SK-N-MC (cell line): ENCODE results near the gene UNC50.
A peak's percentile ranks its signal among the peaks of the same experiment; 100 is the strongest.

ENCODE experiments used
- DNase-seq: peaks from one replicate; pipeline ENCODE4 v3.0.0-alpha.2; 2011; ENCODE audit warnings: low read depth, low spot score
- H3K27ac ChIP-seq: fragments of 200-600 bp; sonication (generic); 2 replicates; pipeline ENCODE4 v1.5.1; 2016; ENCODE audit warnings: mixed run types
- H3K36me3 ChIP-seq: fragments of 200-600 bp; sonication (generic); 2 replicates; pipeline ENCODE4 v1.6.1; 2017; ENCODE audit warnings: antibody characterized with exemption, low read length, mixed read lengths; ENCODE audit not compliant: insufficient read depth
- H3K4me3 ChIP-seq: fragments of 200-600 bp; sonication (generic); 2 replicates; pipeline ENCODE4 v1.5.1; 2016
- H3K9ac ChIP-seq: fragments of 200-600 bp; sonication (generic); 2 replicates; pipeline ENCODE4 v1.8.0; 2017; ENCODE audit warnings: mixed run types, mixed read lengths; ENCODE audit not compliant: insufficient read length
- H3K9me3 ChIP-seq: fragments of 200-600 bp; sonication (generic); 2 replicates; pipeline ENCODE4 v1.6.1; 2017; ENCODE audit warnings: low read depth, mild to moderate bottlenecking, antibody characterized with exemption, low read length, moderate library complexity, mixed read lengths
- EZH2 ChIP-seq: fragments of 200-600 bp; sonication (generic); IDR thresholded peaks from one replicate; pipeline ENCODE4 v1.6.1; 2017; ENCODE audit warnings: antibody characterized with exemption
- FOXP2 ChIP-seq: optimal IDR thresholded peaks from 2 replicates; pipeline ENCODE3; 2011; ENCODE audit warnings: mild to moderate bottlenecking, moderate library complexity; ENCODE audit not compliant: insufficient read depth; ENCODE audit errors: extremely low read length, control extremely low read depth
- POLR2AphosphoS5 ChIP-seq: IDR thresholded peaks from 2 replicates; pipeline ENCODE4 v1.6.1; 2012; ENCODE audit warnings: mild to moderate bottlenecking, low read depth, low read length, borderline replicate concordance

Gene UNC50, protein sequence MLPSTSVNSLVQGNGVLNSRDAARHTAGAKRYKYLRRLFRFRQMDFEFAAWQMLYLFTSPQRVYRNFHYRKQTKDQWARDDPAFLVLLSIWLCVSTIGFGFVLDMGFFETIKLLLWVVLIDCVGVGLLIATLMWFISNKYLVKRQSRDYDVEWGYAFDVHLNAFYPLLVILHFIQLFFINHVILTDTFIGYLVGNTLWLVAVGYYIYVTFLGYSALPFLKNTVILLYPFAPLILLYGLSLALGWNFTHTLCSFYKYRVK

DNA sequence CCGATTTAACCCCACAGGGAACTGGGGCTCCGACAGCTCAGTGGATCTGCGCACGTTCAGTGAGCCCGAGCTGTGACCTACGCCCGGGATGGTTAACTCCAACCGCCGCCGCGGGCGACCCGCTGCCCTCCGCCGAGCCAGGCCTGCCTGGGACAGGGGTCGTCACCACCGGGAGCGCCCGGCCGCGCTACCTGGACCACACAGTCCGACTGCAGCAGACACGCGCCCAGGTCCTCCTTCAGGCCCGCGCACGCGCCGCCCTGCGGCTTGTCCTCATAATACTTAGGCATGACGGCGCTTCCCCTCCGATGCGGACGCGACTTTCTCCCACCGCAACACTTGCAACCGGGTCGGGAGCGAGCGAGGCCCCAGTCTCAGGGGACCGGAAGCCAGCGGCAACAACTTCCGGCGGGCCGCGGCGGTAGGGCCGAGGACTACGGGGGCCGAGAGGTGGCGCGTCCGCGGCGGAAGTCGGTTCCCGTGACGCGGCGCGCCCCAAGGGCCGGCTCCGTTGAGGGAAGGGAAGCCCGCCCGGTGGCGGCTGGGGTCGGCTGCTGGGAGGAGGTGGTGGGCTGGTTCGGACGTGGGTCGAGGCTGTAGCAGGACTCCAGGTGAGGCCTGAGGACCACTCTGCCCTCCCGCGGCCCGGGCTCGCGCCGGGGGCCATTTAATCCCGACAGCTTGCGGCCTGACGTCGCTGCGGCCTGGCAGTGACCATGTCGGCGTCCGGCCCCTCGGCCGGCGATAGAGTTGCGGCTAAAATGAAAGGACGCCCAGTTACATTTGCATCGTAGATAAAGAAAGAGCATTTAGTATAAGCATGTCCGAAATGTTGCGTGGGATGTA lies at the start of gene UNC50, which contains the start of gene COA5:
TSS of gene UNC50 (plus strand) at position 474 of the 846 bp plus-strand sequence. CDS start 1,171 bp downstream, outside the sequence.
TSS of gene COA5 (minus strand) at position 397 of the 846 bp plus-strand sequence. CDS start at position 290, 107 bp downstream.
- H3K9me3 ChIP-seq = no peaks in the 10 kb centered on the region
- peak within 1 kb of the TSS; percentile 64; the same call in 1 of the 2 replicates for H3K27ac ChIP-seq
- TF ChIP-seq POLR2AphosphoS5 (peak; percentile 94), FOXP2 (no peak)

DNA sequence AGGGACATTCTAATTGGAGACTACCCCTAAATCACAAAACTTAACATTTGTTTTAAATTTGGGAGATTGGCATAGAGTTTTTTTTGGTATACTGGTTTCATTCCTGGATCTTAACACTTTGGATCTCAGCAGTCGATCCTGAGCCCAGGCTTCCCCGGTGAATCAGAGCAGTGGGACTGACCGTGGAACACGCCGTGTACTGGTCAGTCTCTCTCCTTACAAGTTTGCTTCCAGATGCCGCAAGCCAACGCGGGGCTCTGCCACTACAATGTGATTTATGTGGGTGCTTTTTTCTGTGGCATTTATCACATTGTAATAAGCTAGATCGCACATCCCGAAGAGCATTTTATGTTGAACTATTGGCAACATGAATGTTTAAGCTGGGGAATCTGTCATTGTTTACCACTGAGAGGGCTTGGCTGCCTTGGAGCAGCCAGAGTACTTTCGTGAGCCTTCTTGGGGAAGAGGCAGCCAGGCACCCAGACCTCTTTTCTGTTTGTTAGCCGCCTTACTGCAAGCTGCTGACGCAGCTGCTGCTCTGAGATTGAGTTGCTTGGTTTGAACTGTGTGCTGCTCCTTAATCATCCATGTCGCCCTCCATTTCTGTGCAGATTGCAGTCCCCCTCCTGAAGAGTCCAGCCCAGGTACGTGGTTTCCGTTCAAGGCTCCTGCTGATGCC lies 49.4 kb upstream of the UNC50 start:
- Histone ChIP-seq H3K27ac (no peak overlapping the region), H3K9ac (no peak overlapping the region), H3K36me3 (no peaks in the 10 kb centered on the region; the same call in 1 of the 2 replicates), H3K4me3 (no peak overlapping the region), H3K9me3 (no peaks in the 10 kb centered on the region)
- no peak for TF ChIP-seq POLR2AphosphoS5
- TF ChIP-seq EZH2 = no peak
- TF ChIP-seq FOXP2 = no peak
- DNase-seq = no peak

More for the DNA sequence above, at the start of gene UNC50, which contains the start of gene COA5:
- DNase-seq = peak; percentile 39
- H3K9ac ChIP-seq = peak within 1 kb of the TSS; percentile 94
- peaks cover 32% of the 10 kb centered on the region for H3K36me3 ChIP-seq
- H3K4me3 ChIP-seq = peak within 1 kb of the TSS; percentile 93

DNA sequence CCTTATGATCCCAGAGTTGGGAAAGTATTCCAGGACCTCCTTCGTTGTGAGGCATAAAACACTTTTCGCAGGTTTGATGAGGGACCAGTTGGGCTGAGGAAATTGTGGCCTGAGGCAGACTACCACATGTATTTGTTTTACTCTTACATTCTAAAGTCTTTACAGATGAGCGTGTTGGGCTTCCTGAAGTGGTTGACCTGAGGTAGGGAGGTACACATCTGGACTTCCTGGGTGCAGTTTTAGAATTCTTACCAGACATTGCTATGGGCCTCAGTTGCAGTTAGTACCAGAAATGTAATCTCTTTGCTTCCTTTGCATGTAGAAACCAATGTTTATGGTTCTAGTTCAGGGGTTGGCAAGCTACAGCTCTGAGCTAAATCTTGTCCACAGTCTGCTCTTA lies 48.8 kb upstream of the UNC50 start:
- TF ChIP-seq POLR2AphosphoS5 (no peak), EZH2 (no peak), FOXP2 (no peak)
- Histone ChIP-seq H3K4me3 (no peak overlapping the region), H3K27ac (no peak overlapping the region), H3K9ac (no peak overlapping the region), H3K36me3 (no peaks in the 10 kb centered on the region; the same call in 1 of the 2 replicates), H3K9me3 (no peaks in the 10 kb centered on the region)
- no peak for DNase-seq

DNA sequence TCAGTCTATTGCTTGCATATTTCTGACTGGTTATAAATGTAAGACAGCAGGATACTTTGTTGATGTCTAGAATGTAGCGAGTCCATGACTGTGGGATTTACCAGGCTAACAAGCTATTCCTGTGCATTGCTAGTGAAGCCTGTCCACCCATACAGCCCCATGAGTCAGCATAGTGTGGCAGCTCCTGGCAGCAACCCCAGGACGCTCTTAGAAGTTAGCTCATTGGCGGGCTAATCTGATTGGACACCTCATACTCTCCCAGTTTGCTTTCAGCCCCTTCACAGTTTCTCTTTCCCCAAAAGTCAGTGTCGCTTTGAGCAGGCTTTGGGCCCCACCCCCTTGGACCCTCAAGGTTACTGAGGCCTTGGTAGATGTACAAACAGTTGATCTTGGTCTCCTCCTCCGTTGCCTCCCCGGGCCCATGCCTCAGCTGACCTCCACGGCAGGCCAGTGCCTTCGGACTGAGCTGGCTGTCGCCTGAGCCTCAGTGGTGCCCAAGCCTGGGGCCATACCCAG lies 48.1 kb upstream of the UNC50 start:
- DNase-seq = no peak
- no peak for TF ChIP-seq POLR2AphosphoS5
- TF ChIP-seq EZH2 = no peak
- TF ChIP-seq FOXP2 = no peak
- Histone ChIP-seq H3K36me3 (no peaks in the 10 kb centered on the region; the same call in 1 of the 2 replicates), H3K4me3 (no peak overlapping the region), H3K9ac (no peak overlapping the region), H3K27ac (no peak overlapping the region), H3K9me3 (no peaks in the 10 kb centered on the region)

DNA sequence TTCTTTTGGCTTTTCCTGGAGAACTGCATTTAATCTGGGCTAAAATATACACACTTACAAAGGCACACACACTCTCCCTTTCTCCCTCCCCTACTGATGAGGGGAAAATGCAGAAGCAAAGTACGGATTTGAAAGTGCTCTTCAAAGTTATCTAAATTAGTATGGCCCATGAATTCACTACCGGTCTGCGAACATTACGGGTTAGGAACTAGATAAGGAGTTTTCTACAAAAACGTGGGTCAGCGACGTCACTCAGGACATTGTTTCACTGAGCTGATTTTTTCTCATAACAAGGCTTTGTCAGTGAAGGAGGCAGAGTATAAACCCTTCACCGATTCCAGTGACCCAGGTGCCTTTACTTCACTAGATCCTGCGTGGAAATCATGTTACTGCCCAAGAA lies 47.4 kb upstream of the UNC50 start:
- no peaks in the 10 kb centered on the region for H3K9me3 ChIP-seq
- H3K4me3 ChIP-seq = no peak overlapping the region
- no peak for DNase-seq
- H3K9ac ChIP-seq = no peak overlapping the region
- H3K36me3 ChIP-seq = no peaks in the 10 kb centered on the region; the same call in 1 of the 2 replicates
- TF ChIP-seq EZH2 (no peak), FOXP2 (no peak), POLR2AphosphoS5 (no peak)
- no peak overlapping the region for H3K27ac ChIP-seq

DNA sequence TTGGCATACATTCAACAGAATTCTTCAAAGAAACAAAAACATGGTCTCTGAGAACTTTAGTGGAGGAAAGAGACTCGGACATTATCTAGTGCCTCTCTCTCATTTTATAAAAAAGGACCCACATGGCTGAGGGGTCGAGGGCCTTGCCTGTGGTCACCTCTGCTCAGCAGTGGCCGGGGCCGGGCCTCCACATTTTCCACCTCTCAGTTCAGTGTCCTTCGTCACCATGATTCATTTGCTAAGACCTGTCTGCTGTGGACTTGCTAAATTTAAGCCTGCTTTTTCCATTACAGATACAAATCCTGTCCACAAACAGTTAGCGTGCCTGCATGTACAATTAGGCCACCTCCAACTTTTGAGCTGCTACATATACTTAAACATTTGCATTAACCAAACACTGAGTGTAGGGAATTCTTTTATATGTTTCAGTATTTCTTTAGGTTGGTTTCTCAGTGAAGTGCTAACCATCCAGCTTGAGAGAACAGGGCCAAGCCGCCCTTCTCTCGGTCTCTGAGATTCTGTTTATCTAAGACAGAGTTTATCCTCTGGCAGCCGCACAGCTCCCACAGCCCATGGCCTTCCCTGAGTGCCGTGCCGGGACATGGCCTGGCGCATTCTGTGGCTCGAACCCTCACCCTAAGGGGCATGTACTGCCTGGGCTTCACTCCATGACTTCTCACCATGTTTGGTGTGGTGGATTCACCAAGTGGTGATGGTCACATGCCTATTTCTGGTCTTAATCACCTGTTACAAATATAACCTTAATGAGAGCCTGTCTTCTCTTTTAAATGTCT lies 46.3 kb upstream of the UNC50 start:
- Histone ChIP-seq H3K9ac (no peak overlapping the region), H3K4me3 (no peak overlapping the region), H3K27ac (no peak overlapping the region), H3K9me3 (no peaks in the 10 kb centered on the region), H3K36me3 (no peaks in the 10 kb centered on the region; the same call in 1 of the 2 replicates)
- no peak for DNase-seq
- no peak for TF ChIP-seq EZH2
- no peak for TF ChIP-seq FOXP2
- no peak for TF ChIP-seq POLR2AphosphoS5

DNA sequence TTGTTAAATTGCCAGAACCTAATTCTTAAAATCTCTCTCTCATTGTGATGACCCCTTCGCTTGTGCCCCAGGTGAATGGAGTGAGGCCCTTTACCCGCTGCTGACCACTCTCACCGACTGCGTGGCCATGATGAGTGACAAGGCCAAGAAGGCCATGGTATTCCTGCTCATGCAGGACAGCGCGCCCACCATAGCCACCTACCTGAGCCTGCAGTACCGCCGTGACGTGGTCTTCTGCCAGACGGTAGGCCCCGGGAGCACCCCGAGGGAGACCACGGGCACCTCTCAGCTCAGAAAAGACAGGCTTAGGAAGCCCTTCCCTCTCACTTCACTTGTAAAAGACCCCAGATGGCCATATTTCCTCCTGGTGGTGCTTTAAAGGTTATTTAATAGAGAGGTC lies 45.0 kb upstream of the UNC50 start:
- Histone ChIP-seq H3K27ac (no peak overlapping the region), H3K9ac (no peak overlapping the region), H3K36me3 (no peaks in the 10 kb centered on the region; the same call in 1 of the 2 replicates), H3K9me3 (no peaks in the 10 kb centered on the region), H3K4me3 (no peak overlapping the region)
- TF ChIP-seq POLR2AphosphoS5 = no peak
- TF ChIP-seq FOXP2 = no peak
- no peak for TF ChIP-seq EZH2
- no peak for DNase-seq
